GM23338 (cell line): ENCODE measurements around the gene FBXO38. TPM values are rescaled to one million over a fixed set of nuclear protein-coding genes. Genes with fewer than 3 reads are reported as not detected.

Experiments
- ATAC-seq: fragments of 200-7000 bp; cut with Tn5 transposase; 3 replicates; pipeline ENCODE4 v1.9.1; 2020
- DNase-seq: peaks from one replicate; pipeline ENCODE4 v3.0.0-alpha.2; 2015; ENCODE audit warnings: low spot score
- H2AFZ ChIP-seq: fragments of 200-600 bp; sonication (generic); 2 replicates; pipeline ENCODE4 v1.8.0; 2016; ENCODE audit warnings: antibody characterized with exemption, mild to moderate bottlenecking, moderate library complexity
- H3F3A ChIP-seq: fragments of 200-600 bp; sonication (generic); replicated peaks from 2 replicates; pipeline ENCODE4 v1.8.0; 2017; ENCODE audit warnings: antibody characterized with exemption, mixed run types, low read depth
- H3K27ac ChIP-seq: fragments of 200-600 bp; sonication (generic); 2 replicates; pipeline ENCODE4 v1.6.1; 2016; ENCODE audit warnings: low read depth
- H3K27me3 ChIP-seq: fragments of 200-600 bp; sonication (generic); 2 replicates; pipeline ENCODE4 v1.8.0; 2016; ENCODE audit warnings: mild to moderate bottlenecking, mixed run types, moderate library complexity; ENCODE audit not compliant: insufficient read depth
- H3K36me3 ChIP-seq: fragments of 200-600 bp; sonication (generic); 2 replicates; pipeline ENCODE4 v1.8.0; 2016; ENCODE audit warnings: mild to moderate bottlenecking; ENCODE audit not compliant: insufficient read depth
- H3K4me1 ChIP-seq: fragments of 200-600 bp; sonication (generic); 2 replicates; pipeline ENCODE4 v1.8.0; 2016; ENCODE audit warnings: mild to moderate bottlenecking, moderate library complexity; ENCODE audit not compliant: insufficient read depth
- H3K4me2 ChIP-seq: fragments of 200-600 bp; sonication (generic); 2 replicates; pipeline ENCODE4 v1.7.1; 2017; ENCODE audit warnings: mixed run types
- H3K4me3 ChIP-seq: fragments of 200-600 bp; sonication (generic); 2 replicates; pipeline ENCODE4 v1.6.1; 2016; ENCODE audit warnings: mixed run types
- H3K79me2 ChIP-seq: fragments of 200-600 bp; sonication (generic); replicated peaks from 2 replicates; pipeline ENCODE4 v1.8.0; 2017; ENCODE audit warnings: mild to moderate bottlenecking; ENCODE audit not compliant: insufficient read depth
- H3K9me2 ChIP-seq: fragments of 200-600 bp; sonication (generic); 2 replicates; pipeline ENCODE4 v1.8.0; 2017; ENCODE audit not compliant: insufficient read depth
- H4K20me1 ChIP-seq: fragments of 200-600 bp; sonication (generic); replicated peaks from 2 replicates; pipeline ENCODE4 v1.8.0; 2017; ENCODE audit warnings: mild to moderate bottlenecking; ENCODE audit not compliant: insufficient read depth
- H3K27ac Mint-ChIP-seq: 2 replicates; pipeline ENCODE4 v1.8.0; 2020; ENCODE audit warnings: inconsistent platforms, mild to moderate bottlenecking, moderate library complexity, mixed read lengths
- H3K27me3 Mint-ChIP-seq: 3 replicates; pipeline ENCODE4 v1.8.0; 2022; ENCODE audit warnings: low read depth, mild to moderate bottlenecking, moderate library complexity, mixed read lengths, inconsistent platforms; ENCODE audit not compliant: insufficient read depth, poor library complexity
- H3K36me3 Mint-ChIP-seq: 3 replicates; pipeline ENCODE4 v1.8.0; 2021; ENCODE audit warnings: low read depth, mild to moderate bottlenecking, inconsistent platforms, moderate library complexity, mixed read lengths
- H3K4me1 Mint-ChIP-seq: 3 replicates; pipeline ENCODE4 v1.8.0; 2020; ENCODE audit warnings: mild to moderate bottlenecking, inconsistent platforms, mixed read lengths
- H3K4me3 Mint-ChIP-seq: 3 replicates; pipeline ENCODE4 v1.8.0; 2021; ENCODE audit warnings: moderate library complexity, mild to moderate bottlenecking, inconsistent platforms, mixed read lengths
- H3K9me3 Mint-ChIP-seq: 3 replicates; pipeline ENCODE4 v1.8.0; 2020; ENCODE audit warnings: moderate library complexity, mild to moderate bottlenecking, inconsistent platforms, mixed read lengths
- CREB1 ChIP-seq: fragments of 250-450 bp; sonication (Bioruptor Pico); IDR thresholded peaks from 2 replicates; pipeline ENCODE4 v1.5.0; 2020; ENCODE audit warnings: low read depth, mild to moderate bottlenecking, moderate library complexity
- CTCF ChIP-seq, 2 experiments: fragments of 200-600 bp in 1 of 2; sonication (generic) in 1 of 2; conservative IDR thresholded peaks; 2 replicates each; pipeline versions ENCODE4 v1.5.1 to v1.6.1; 2016 to 2017; ENCODE audit warnings: antibody characterized with exemption in 2 of 2, low read depth in 2 of 2, mild to moderate bottlenecking in 2 of 2, moderate library complexity in 1 of 2
- ETS1 ChIP-seq: IDR thresholded peaks from 2 replicates; pipeline ENCODE4 v1.6.1; 2016; ENCODE audit warnings: antibody characterized with exemption
- EZH2 ChIP-seq: fragments of 200-600 bp; sonication (generic); IDR thresholded peaks from one replicate; pipeline ENCODE4 v1.8.0; 2017; ENCODE audit warnings: antibody characterized with exemption, mild to moderate bottlenecking, low read depth; ENCODE audit not compliant: unreplicated experiment
- EZH2phosphoT487 ChIP-seq: fragments of 200-600 bp; sonication (generic); IDR thresholded peaks from one replicate; pipeline ENCODE4 v1.8.1; 2018; ENCODE audit warnings: antibody characterized with exemption; ENCODE audit not compliant: unreplicated experiment
- JUNB ChIP-seq: IDR thresholded peaks from one replicate; pipeline ENCODE4 v1.6.1; 2016; ENCODE audit warnings: antibody characterized with exemption; ENCODE audit not compliant: unreplicated experiment
- NANOG ChIP-seq: IDR thresholded peaks from 2 replicates; pipeline ENCODE4 v1.6.1; 2016; ENCODE audit warnings: antibody characterized with exemption, borderline replicate concordance
- POLR2AphosphoS5 ChIP-seq: IDR thresholded peaks from 2 replicates; pipeline ENCODE4 v1.6.1; 2016; ENCODE audit warnings: antibody characterized with exemption, low read depth
- REST ChIP-seq: IDR thresholded peaks from one replicate; pipeline ENCODE4 v1.6.1; 2018; ENCODE audit warnings: antibody characterized with exemption; ENCODE audit not compliant: unreplicated experiment
- STAT1 ChIP-seq: IDR thresholded peaks from one replicate; pipeline ENCODE4 v1.6.1; 2016; ENCODE audit warnings: antibody characterized with exemption; ENCODE audit not compliant: unreplicated experiment
- ZNF114 ChIP-seq: fragments of 250-450 bp; sonication (Bioruptor Pico); IDR thresholded peaks from 2 replicates; pipeline ENCODE4 v1.5.0; 2020; ENCODE audit warnings: mild to moderate bottlenecking, moderate library complexity
- ZNF331 ChIP-seq: fragments of 250-450 bp; sonication (Bioruptor Pico); IDR thresholded peaks from 2 replicates; pipeline ENCODE4 v1.5.0; 2020; ENCODE audit warnings: low read depth, mild to moderate bottlenecking, moderate library complexity
- ZNF462 ChIP-seq: fragments of 250-450 bp; sonication (Bioruptor Pico); IDR thresholded peaks from 2 replicates; pipeline ENCODE4 v1.5.0; 2020; ENCODE audit warnings: mild to moderate bottlenecking, moderate library complexity
- polyA plus RNA-seq: library from polyadenylated mRNA; unstranded; fragments of >200 nt; fragmentation: Nextera tagmentation; extraction: Ambion mirVana; gene quantifications from 2 replicates; pipeline ENCODE4 v1.2.1, GENCODE V29; 2016
- total RNA-seq: library from RNA; depleted of rRNA; stranded (reverse); fragments of >200 nt; shearing (Covaris generic); gene quantifications from 2 replicates; pipeline ENCODE4 v1.2.3, GENCODE V29; 2014

Gene FBXO38
- total and polyA plus RNA-seq, 2 experiments from 2014 or later: 13.3 to 45.6 TPM

- Histone ChIP-seq H3K4me3 (no peak overlapping the region), H3K27me3 (no peaks in the 10 kb centered on the region), H3K36me3 (no peaks in the 10 kb centered on the region), H3K9me2 (no peaks in the 10 kb centered on the region), H3F3A (no peaks in the 10 kb centered on the region), H4K20me1 (no peaks in the 10 kb centered on the region), H3K4me2 (no peak overlapping the region), H3K79me2 (no peaks in the 10 kb centered on the region), H2AFZ (no peak overlapping the region), H3K4me1 (no peaks in the 10 kb centered on the region), H3K27ac (no peak overlapping the region)
- Mint-ChIP-seq H3K9me3 (peaks cover 5% of the 10 kb centered on the region; the same call in 1 of the 3 replicates), H3K27me3 (no peaks in the 10 kb centered on the region), H3K4me3 (no peak overlapping the region), H3K4me1 (no peaks in the 10 kb centered on the region), H3K27ac (no peak overlapping the region), H3K36me3 (peaks cover 5% of the 10 kb centered on the region; the same call in 1 of the 3 replicates)
- TF ChIP-seq ZNF114 (CRISPR knock-in tag): no peak
- no peak for TF ChIP-seq ZNF462 (CRISPR knock-in tag)
- no peak for TF ChIP-seq STAT1
- TF ChIP-seq ETS1: no peak
- no peak for TF ChIP-seq ZNF331
- TF ChIP-seq NANOG: no peak
- TF ChIP-seq EZH2phosphoT487: no peak
- no peak for TF ChIP-seq CTCF (conservative IDR thresholded peaks at IDR 0.05; ENCODE audit: low read depth in 2 of 2)
- no peak for TF ChIP-seq REST
- TF ChIP-seq POLR2AphosphoS5: no peak
- TF ChIP-seq EZH2: no peak
- no peak for TF ChIP-seq CREB1 (CRISPR knock-in tag)
- no peak for TF ChIP-seq JUNB
- ATAC-seq (no peak), DNase-seq (no peak)
Measured at GRCh38 chr5:148364343-148364742, 19.4 kb upstream of the FBXO38 start.
